Kidney capillary endothelial cell (primary cell): ENCODE results near the gene CCDC180.
"Not testable (repeated sequence)": the region's sequence is repeated elsewhere in the genome, so short reads cannot be mapped to it uniquely, and the experiment has no call there.

Experiments used
- DNase-seq: peaks from one replicate; pipeline ENCODE4 v3.0.0-alpha.2; 2018; ENCODE audit warnings: low spot score

CCDC180 gene

GRCh38 chr9:97307500-97308163 lies at the start of gene CCDC180:
Gene CCDC180, plus strand, starts transcription at chr9:97307659. Its CDS starts 405 bp downstream, at chr9:97308064.
- no peak for DNase-seq

GRCh38 chr9:97259834-97260514 lies 47.5 kb upstream of the CCDC180 start:
- not testable (repeated sequence) for DNase-seq

- no peak for DNase-seq
These were observed 36.2 kb upstream of the CCDC180 start for GRCh38 chr9:97271292-97271691.

- DNase-seq = no peak
These were observed 35.4 kb upstream of the CCDC180 start for GRCh38 chr9:97272072-97272471.

- DNase-seq = no peak
These were observed 31.1 kb upstream of the CCDC180 start for GRCh38 chr9:97276310-97276852.

GRCh38 chr9:97277953-97278352 lies 29.5 kb upstream of the CCDC180 start:
- no peak for DNase-seq

- no peak for DNase-seq
These were observed 26.6 kb upstream of the CCDC180 start for GRCh38 chr9:97280755-97281330.

GRCh38 chr9:97283768-97284167 lies 23.7 kb upstream of the CCDC180 start:
- no peak for DNase-seq

- DNase-seq = no peak
These were observed 22.7 kb upstream of the CCDC180 start for GRCh38 chr9:97284798-97285197.

- DNase-seq = no peak
These were observed 15.3 kb upstream of the CCDC180 start for GRCh38 chr9:97292200-97292599.

GRCh38 chr9:97293207-97293721 lies 14.2 kb upstream of the CCDC180 start:
- peak; percentile 72 for DNase-seq

- no peak for DNase-seq
These were observed 13.6 kb upstream of the CCDC180 start for GRCh38 chr9:97293818-97294217.

GRCh38 chr9:97297889-97298288 lies 9.6 kb upstream of the CCDC180 start:
- no peak for DNase-seq

GRCh38 chr9:97299809-97300414 lies 7.5 kb upstream of the CCDC180 start:
- no peak for DNase-seq

- DNase-seq = no peak
These were observed 6.9 kb upstream of the CCDC180 start for GRCh38 chr9:97300586-97300985.

GRCh38 chr9:97301974-97302373 lies 5.5 kb upstream of the CCDC180 start:
- DNase-seq = no peak

- DNase-seq = no peak
These were observed 2.9 kb upstream of the CCDC180 start for GRCh38 chr9:97304586-97304985.

- DNase-seq = no peak
These were observed 1.8 kb upstream of the CCDC180 start for GRCh38 chr9:97305501-97306298.

GRCh38 chr9:97307091-97307490 lies 368 bp upstream of the CCDC180 start:
- DNase-seq = peak; percentile 5

GRCh38 chr9:97309260-97309659 lies 1.8 kb downstream of the CCDC180 start:
- DNase-seq = no peak

- DNase-seq = no peak
These were observed 2.6 kb downstream of the CCDC180 start for GRCh38 chr9:97310023-97310422.

- no peak for DNase-seq
These were observed 3.4 kb downstream of the CCDC180 start for GRCh38 chr9:97310896-97311295.
